H9 (cell line): ENCODE data around the gene ANKRD30A. TPM values are rescaled to one million over a fixed set of nuclear protein-coding genes. Genes with fewer than 3 reads are reported as not detected.

Source experiments
- DNase-seq: peaks from one replicate; pipeline ENCODE4 v3.0.0-alpha.2; 2017
- H2AFZ ChIP-seq: one replicate; pipeline ENCODE4 v1.6.1; 2013; ENCODE audit warnings: mild to moderate bottlenecking, low read length, control low read depth, moderate library complexity
- H2AK5ac ChIP-seq: 2 replicates; pipeline ENCODE4 v1.6.1; 2013; ENCODE audit warnings: low read length, control low read depth, mixed read lengths; ENCODE audit not compliant: insufficient read length
- H2BK120ac ChIP-seq: one replicate; pipeline ENCODE4 v1.6.1; 2013; ENCODE audit warnings: low read depth, mild to moderate bottlenecking, low read length, control low read depth, inconsistent platforms; ENCODE audit not compliant: poor library complexity, severe bottlenecking
- H2BK12ac ChIP-seq: 2 replicates; pipeline ENCODE4 v1.6.1; 2013; ENCODE audit warnings: low read length, control low read depth, mixed read lengths, low read depth; ENCODE audit not compliant: insufficient read length
- H2BK15ac ChIP-seq: 2 replicates; pipeline ENCODE4 v1.6.1; 2013; ENCODE audit warnings: low read depth, low read length, control low read depth
- H2BK20ac ChIP-seq: one replicate; pipeline ENCODE4 v1.6.1; 2013; ENCODE audit warnings: low read depth, mild to moderate bottlenecking, low read length, control low read depth, inconsistent platforms; ENCODE audit not compliant: poor library complexity, severe bottlenecking
- H2BK5ac ChIP-seq: 2 replicates; pipeline ENCODE4 v1.6.1; 2013; ENCODE audit warnings: low read length, control low read depth, mixed read lengths; ENCODE audit not compliant: insufficient read length
- H3K14ac ChIP-seq: 2 replicates; pipeline ENCODE4 v1.6.1; 2013; ENCODE audit warnings: low read length, control low read depth; ENCODE audit not compliant: insufficient read depth
- H3K18ac ChIP-seq: 2 replicates; pipeline ENCODE4 v1.6.1; 2013; ENCODE audit warnings: low read depth, mild to moderate bottlenecking, mixed read lengths, low read length, control low read depth; ENCODE audit not compliant: insufficient read length
- H3K23ac ChIP-seq: 2 replicates; pipeline ENCODE4 v1.6.1; 2013; ENCODE audit warnings: low read length, control low read depth, mixed read lengths, low read depth; ENCODE audit not compliant: insufficient read length
- H3K23me2 ChIP-seq: 2 replicates; pipeline ENCODE4 v1.6.1; 2013; ENCODE audit warnings: low read depth, mild to moderate bottlenecking, mixed read lengths, low read length, control low read depth; ENCODE audit not compliant: insufficient read length, poor library complexity, severe bottlenecking
- H3K27ac ChIP-seq: 2 replicates; pipeline ENCODE4 v1.5.1; 2013; ENCODE audit warnings: low read length, control low read depth, mixed read lengths, low read depth; ENCODE audit not compliant: insufficient read length
- H3K27me3 ChIP-seq: 2 replicates; pipeline ENCODE4 v1.6.1; 2013; ENCODE audit warnings: low read length, control low read depth, inconsistent platforms; ENCODE audit not compliant: insufficient read depth
- H3K4ac ChIP-seq: 2 replicates; pipeline ENCODE4 v1.6.1; 2013; ENCODE audit warnings: low read depth, mild to moderate bottlenecking, control low read depth, inconsistent platforms, low read length, moderate library complexity
- H3K4me1 ChIP-seq: 2 replicates; pipeline ENCODE4 v1.6.1; 2013; ENCODE audit warnings: low read length, control low read depth, inconsistent platforms; ENCODE audit not compliant: insufficient read depth
- H3K4me2 ChIP-seq: 2 replicates; pipeline ENCODE4 v1.6.1; 2013; ENCODE audit warnings: low read length, control low read depth, mixed read lengths; ENCODE audit not compliant: insufficient read length, insufficient read depth
- H3K56ac ChIP-seq: 2 replicates; pipeline ENCODE4 v1.6.1; 2013; ENCODE audit warnings: low read depth, mild to moderate bottlenecking, mixed read lengths, low read length, control low read depth; ENCODE audit not compliant: insufficient read length
- H3K79me1 ChIP-seq: 2 replicates; pipeline ENCODE4 v1.6.1; 2013; ENCODE audit warnings: low read depth, mild to moderate bottlenecking, moderate library complexity, low read length, control low read depth, inconsistent platforms; ENCODE audit not compliant: insufficient read depth, poor library complexity, severe bottlenecking
- H3K79me2 ChIP-seq: 2 replicates; pipeline ENCODE4 v1.6.1; 2013; ENCODE audit warnings: low read length, control low read depth, inconsistent platforms; ENCODE audit not compliant: insufficient read depth
- H3K9ac ChIP-seq: 2 replicates; pipeline ENCODE4 v1.6.1; 2013; ENCODE audit warnings: low read length, control low read depth, mixed read lengths; ENCODE audit not compliant: insufficient read length; ENCODE audit errors: extremely low read depth
- H3K9me3 ChIP-seq: one replicate; pipeline ENCODE4 v1.6.1; 2013; ENCODE audit warnings: low read depth, low read length, inconsistent platforms; ENCODE audit not compliant: control insufficient read depth
- H3T11ph ChIP-seq: one replicate; pipeline ENCODE4 v1.6.1; 2013; ENCODE audit warnings: mild to moderate bottlenecking, low read length, control low read depth, inconsistent platforms
- H4K20me1 ChIP-seq: one replicate; pipeline ENCODE4 v1.6.1; 2013; ENCODE audit not compliant: control insufficient read depth, insufficient read length, insufficient read depth
- H4K5ac ChIP-seq: 2 replicates; pipeline ENCODE4 v1.6.1; 2013; ENCODE audit warnings: low read depth, mild to moderate bottlenecking, mixed read lengths, low read length, control low read depth; ENCODE audit not compliant: insufficient read length
- H4K8ac ChIP-seq: replicated peaks from 2 replicates; pipeline ENCODE4 v1.6.1; 2013; ENCODE audit warnings: low read length, control low read depth, mixed read lengths, low read depth; ENCODE audit not compliant: insufficient read length
- H4K91ac ChIP-seq: 2 replicates; pipeline ENCODE4 v1.6.1; 2013; ENCODE audit warnings: low read depth, mild to moderate bottlenecking, moderate library complexity, mixed read lengths, low read length, control low read depth; ENCODE audit not compliant: insufficient read length
- H3K27ac Mint-ChIP-seq, 3 experiments: 2 replicates in 2 of 3; 3 replicates in 1 of 3; pipeline ENCODE4 v1.8.0; 2020 to 2021; ENCODE audit warnings: mixed read lengths in 3 of 3, mild to moderate bottlenecking in 1 of 3, moderate library complexity in 1 of 3
- H3K27me3 Mint-ChIP-seq: 2 replicates; pipeline ENCODE4 v1.8.0; 2021; ENCODE audit warnings: low read depth, mild to moderate bottlenecking, moderate library complexity, mixed read lengths
- H3K36me3 Mint-ChIP-seq, 3 experiments: 2 replicates in 2 of 3; 3 replicates in 1 of 3; pipeline ENCODE4 v1.8.0; 2020 to 2021; ENCODE audit warnings: low read depth in 3 of 3, mixed read lengths in 3 of 3; ENCODE audit not compliant: insufficient read depth in 1 of 3
- H3K4me1 Mint-ChIP-seq, 2 experiments: 2 replicates each; pipeline ENCODE4 v1.8.0; 2020; ENCODE audit warnings: mixed read lengths in 2 of 2
- H3K4me3 Mint-ChIP-seq, 2 experiments: 2 replicates in 1 of 2; 3 replicates in 1 of 2; pipeline ENCODE4 v1.8.0; 2020 to 2021; ENCODE audit warnings: mild to moderate bottlenecking in 2 of 2, mixed read lengths in 2 of 2, moderate library complexity in 1 of 2
- H3K9me3 Mint-ChIP-seq, 2 experiments: 2 replicates in 1 of 2; 3 replicates in 1 of 2; pipeline ENCODE4 v1.8.0; 2020; ENCODE audit warnings: mild to moderate bottlenecking in 2 of 2, mixed read lengths in 2 of 2, moderate library complexity in 1 of 2
- WGBS: extraction: QIAGEN DNeasy Blood & Tissue Kit; methylation state at CpG from one replicate; pipeline ENCODE4 v1.1.7; 2013; ENCODE audit warnings: missing lambda C conversion rate, low lambda C conversion rate, mixed read lengths; ENCODE audit not compliant: insufficient read length; ENCODE audit errors: extremely low coverage; 5-methylcytosine and 5-hydroxymethylcytosine counted together
- total RNA-seq: library from RNA; stranded (reverse); gene quantifications from 2 replicates; pipeline ENCODE4 v1.2.1, GENCODE V29; 2021
- TF ChIP-seq, protein P1 (sequence below): fragments of 200-600 bp; sonication (generic); conservative IDR thresholded peaks from 3 replicates; pipeline ENCODE4 v1.8.0; 2021; ENCODE audit warnings: antibody characterized with exemption, mild to moderate bottlenecking

Gene ANKRD30A
- total RNA-seq, 1 experiment from 2014 or later, result not detected

DNA sequence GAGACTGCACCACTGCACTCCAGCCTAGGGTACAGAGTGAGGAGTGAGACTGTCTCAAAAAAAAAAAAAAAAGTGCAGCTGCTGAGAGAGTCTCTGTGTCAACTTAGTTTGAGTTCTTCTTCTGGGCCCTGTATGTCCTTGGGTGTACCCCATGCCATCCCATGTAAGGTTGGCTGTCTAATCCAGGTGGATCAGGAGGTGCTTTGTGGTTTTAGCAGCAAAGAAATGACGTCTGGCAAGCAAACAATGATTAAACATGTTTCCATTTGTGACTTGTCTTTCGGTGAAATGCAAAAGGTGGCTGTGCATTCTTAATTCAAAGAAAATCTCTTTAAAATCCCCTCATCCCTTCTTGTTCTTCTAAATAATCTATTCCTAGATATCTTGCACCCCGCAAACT lies 255.9 kb downstream of the ANKRD30A start:
- Mint-ChIP-seq H3K36me3 (peaks cover 7 to 23% (median 18%) of the 10 kb centered on the region in 3 experiments), H3K27me3 (no peaks in the 10 kb centered on the region; the same call in 1 of the 2 replicates), H3K4me3 (no peak overlapping the region), H3K4me1 (no peaks in the 10 kb centered on the region), H3K27ac (no peak overlapping the region), H3K9me3 (peaks cover 93 to 97% of the 10 kb centered on the region in 2 experiments)
- Histone ChIP-seq H4K20me1 (no peaks in the 10 kb centered on the region), H3K56ac (no peak overlapping the region), H2AFZ (no peak overlapping the region), H3K4me2 (no peak overlapping the region), H3K14ac (no peak overlapping the region), H4K8ac (no peak overlapping the region), H3K23ac (no peak overlapping the region), H3T11ph (no peak overlapping the region), H2BK20ac (no peak overlapping the region), H3K27me3 (no peaks in the 10 kb centered on the region), H3K9ac (no peak overlapping the region), H2BK120ac (no peak overlapping the region), H3K79me1 (no peaks in the 10 kb centered on the region), H3K4ac (no peak overlapping the region), H3K18ac (no peak overlapping the region), H2BK15ac (no peak overlapping the region), H4K5ac (no peak overlapping the region), H2AK5ac (no peak overlapping the region), H4K91ac (no peak overlapping the region), H3K9me3 (peaks cover 68% of the 10 kb centered on the region), H3K4me1 (no peaks in the 10 kb centered on the region), H2BK5ac (no peak overlapping the region), H2BK12ac (no peak overlapping the region), H3K79me2 (no peaks in the 10 kb centered on the region), H3K27ac (no peak overlapping the region), H3K23me2 (no peaks in the 10 kb centered on the region)
- WGBS, result no CpG with 5 or more reads among the region's 3 CpGs
- TF ChIP-seq, protein P1, sequence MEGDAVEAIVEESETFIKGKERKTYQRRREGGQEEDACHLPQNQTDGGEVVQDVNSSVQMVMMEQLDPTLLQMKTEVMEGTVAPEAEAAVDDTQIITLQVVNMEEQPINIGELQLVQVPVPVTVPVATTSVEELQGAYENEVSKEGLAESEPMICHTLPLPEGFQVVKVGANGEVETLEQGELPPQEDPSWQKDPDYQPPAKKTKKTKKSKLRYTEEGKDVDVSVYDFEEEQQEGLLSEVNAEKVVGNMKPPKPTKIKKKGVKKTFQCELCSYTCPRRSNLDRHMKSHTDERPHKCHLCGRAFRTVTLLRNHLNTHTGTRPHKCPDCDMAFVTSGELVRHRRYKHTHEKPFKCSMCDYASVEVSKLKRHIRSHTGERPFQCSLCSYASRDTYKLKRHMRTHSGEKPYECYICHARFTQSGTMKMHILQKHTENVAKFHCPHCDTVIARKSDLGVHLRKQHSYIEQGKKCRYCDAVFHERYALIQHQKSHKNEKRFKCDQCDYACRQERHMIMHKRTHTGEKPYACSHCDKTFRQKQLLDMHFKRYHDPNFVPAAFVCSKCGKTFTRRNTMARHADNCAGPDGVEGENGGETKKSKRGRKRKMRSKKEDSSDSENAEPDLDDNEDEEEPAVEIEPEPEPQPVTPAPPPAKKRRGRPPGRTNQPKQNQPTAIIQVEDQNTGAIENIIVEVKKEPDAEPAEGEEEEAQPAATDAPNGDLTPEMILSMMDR, result no peak
- DNase-seq, result no peak
